Globus pallidus (tissue), 1 donor: ENCODE results near the gene ANXA8.
"Not testable (repeated sequence)": the region's sequence is repeated elsewhere in the genome, so short reads cannot be mapped to it uniquely, and the experiment has no call there.

Experiments
- DNase-seq: peaks from one replicate; pipeline ENCODE4 v3.0.0-alpha.2; 2015; ENCODE audit warnings: low spot score

Gene ANXA8

GRCh38 chr10:47483923-47484322, at the start of gene ANXA8:
Gene ANXA8 (minus strand): TSS chr10:47484115. CDS start chr10:47483933, 182 bp downstream.
- not testable (repeated sequence) for DNase-seq

GRCh38 chr10:47523475-47523874, 39.6 kb upstream of the ANXA8 start, which contains the start of gene AGAP9:
Gene AGAP9 (minus strand): TSS chr10:47523638. CDS start chr10:47523526, 112 bp downstream.
- not testable (repeated sequence) for DNase-seq

- not testable (repeated sequence) for DNase-seq
Measured at GRCh38 chr10:47502313-47502712, 18.4 kb upstream of the ANXA8 start.

GRCh38 chr10:47494226-47494625, 10.3 kb upstream of the ANXA8 start:
- not testable (repeated sequence) for DNase-seq

GRCh38 chr10:47491600-47491999, 7.7 kb upstream of the ANXA8 start, which contains the start of gene FAM25G:
Gene FAM25G (minus strand): TSS chr10:47491700. CDS start chr10:47491674, 26 bp downstream.
- not testable (repeated sequence) for DNase-seq

GRCh38 chr10:47489630-47490029, 5.7 kb upstream of the ANXA8 start:
- DNase-seq = not testable (repeated sequence)

GRCh38 chr10:47485943-47486342, 2.0 kb upstream of the ANXA8 start:
- DNase-seq = not testable (repeated sequence)

- DNase-seq = not testable (repeated sequence)
Measured at GRCh38 chr10:47484786-47485185, 871 bp upstream of the ANXA8 start.

- DNase-seq = not testable (repeated sequence)
Measured at GRCh38 chr10:47482367-47482766, 1.5 kb downstream of the ANXA8 start.

- not testable (repeated sequence) for DNase-seq
Measured at GRCh38 chr10:47481768-47482181, 2.1 kb downstream of the ANXA8 start.

- DNase-seq = not testable (repeated sequence)
Measured at GRCh38 chr10:47481182-47481766, 2.6 kb downstream of the ANXA8 start.

- DNase-seq = not testable (repeated sequence)
Measured at GRCh38 chr10:47480133-47480532, 3.8 kb downstream of the ANXA8 start.

- DNase-seq = not testable (repeated sequence)
Measured at GRCh38 chr10:47478114-47478513, 5.8 kb downstream of the ANXA8 start.

- DNase-seq = not testable (repeated sequence)
Measured at GRCh38 chr10:47477078-47477477, 6.8 kb downstream of the ANXA8 start.

GRCh38 chr10:47475101-47475500, 8.8 kb downstream of the ANXA8 start:
- not testable (repeated sequence) for DNase-seq

- not testable (repeated sequence) for DNase-seq
Measured at GRCh38 chr10:47473516-47473915, 10.4 kb downstream of the ANXA8 start.

- not testable (repeated sequence) for DNase-seq
Measured at GRCh38 chr10:47472647-47473046, 11.3 kb downstream of the ANXA8 start.

GRCh38 chr10:47472072-47472471, 11.8 kb downstream of the ANXA8 start:
- not testable (repeated sequence) for DNase-seq

- not testable (repeated sequence) for DNase-seq
Measured at GRCh38 chr10:47468731-47469528, 15.0 kb downstream of the ANXA8 start.

GRCh38 chr10:47467957-47468356, 16.0 kb downstream of the ANXA8 start:
- not testable (repeated sequence) for DNase-seq

- not testable (repeated sequence) for DNase-seq
Measured at GRCh38 chr10:47467458-47467857, 16.5 kb downstream of the ANXA8 start.

GRCh38 chr10:47465216-47465917, 18.5 kb downstream of the ANXA8 start:
- not testable (repeated sequence) for DNase-seq
